Activated naive CD8-positive, alpha-beta T cell (primary cell): ENCODE results near the gene LRRIQ3.
"Not testable (repeated sequence)": the region's sequence is repeated elsewhere in the genome, so short reads cannot be mapped to it uniquely, and the experiment has no call there.

Experiments
- H3K27ac Mint-ChIP-seq: one replicate; pipeline ENCODE4 v1.8.0; 2021; ENCODE audit warnings: mixed read lengths
- H3K27me3 Mint-ChIP-seq: one replicate; pipeline ENCODE4 v1.8.0; 2021; ENCODE audit warnings: mixed read lengths
- H3K36me3 Mint-ChIP-seq: one replicate; pipeline ENCODE4 v1.8.0; 2021; ENCODE audit warnings: mixed read lengths
- H3K4me1 Mint-ChIP-seq: one replicate; pipeline ENCODE4 v1.8.0; 2021; ENCODE audit warnings: low read depth, mixed read lengths
- H3K4me3 Mint-ChIP-seq: one replicate; pipeline ENCODE4 v1.8.0; 2021; ENCODE audit warnings: mild to moderate bottlenecking, mixed read lengths
- H3K9me3 Mint-ChIP-seq: one replicate; pipeline ENCODE4 v1.8.0; 2021; ENCODE audit warnings: low read depth, mixed read lengths

LRRIQ3 gene

DNA sequence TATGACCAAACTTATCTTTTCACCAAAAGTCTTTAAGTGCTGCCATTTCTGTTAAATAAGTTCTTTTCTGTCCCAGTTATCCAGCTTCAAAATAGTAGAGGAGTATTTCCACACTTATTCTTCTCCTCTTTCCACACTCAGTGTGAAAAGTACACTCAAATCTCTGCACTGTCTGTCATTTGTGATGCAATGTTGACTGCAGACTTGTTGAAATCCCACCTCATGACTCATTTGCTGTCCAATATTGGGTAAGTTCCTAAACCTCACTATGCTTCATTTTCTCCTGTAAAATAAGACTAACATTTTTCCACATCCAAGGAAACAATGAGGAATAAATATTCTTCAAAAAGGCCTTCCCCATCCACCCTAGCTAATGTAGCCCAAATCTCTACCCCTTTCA is 17.5 kb downstream of the LRRIQ3 start:
- Mint-ChIP-seq H3K9me3 (peaks cover 2% of the 10 kb centered on the region), H3K27ac (no peak overlapping the region), H3K4me1 (no peaks in the 10 kb centered on the region), H3K27me3 (no peaks in the 10 kb centered on the region), H3K36me3 (peaks cover 14% of the 10 kb centered on the region), H3K4me3 (no peak overlapping the region)

DNA sequence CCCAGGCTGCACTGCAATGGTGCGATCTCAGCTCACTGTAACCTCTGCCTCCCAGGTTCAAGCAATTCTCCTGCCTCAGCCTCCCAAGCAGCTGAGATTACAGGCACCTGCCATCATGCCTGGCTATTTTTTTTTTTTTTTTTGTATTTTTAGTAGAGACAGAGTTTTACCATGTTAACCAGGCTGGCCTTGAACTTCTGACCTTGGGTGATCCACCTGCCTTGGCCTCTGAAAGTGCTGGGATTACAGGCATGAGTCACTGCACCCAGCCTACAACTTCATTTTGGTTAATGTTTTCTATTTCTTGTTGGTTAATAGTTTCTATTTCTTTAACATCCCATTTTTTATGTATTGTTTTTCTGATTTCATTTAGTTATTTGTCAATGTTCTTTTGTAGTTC is 23.6 kb downstream of the LRRIQ3 start:
- H3K4me1 Mint-ChIP-seq, H3K4me3 Mint-ChIP-seq, H3K36me3 Mint-ChIP-seq, H3K27ac Mint-ChIP-seq, H3K27me3 Mint-ChIP-seq: not testable (repeated sequence)
- H3K9me3 Mint-ChIP-seq, result peaks cover 36% of the 10 kb centered on the region

DNA sequence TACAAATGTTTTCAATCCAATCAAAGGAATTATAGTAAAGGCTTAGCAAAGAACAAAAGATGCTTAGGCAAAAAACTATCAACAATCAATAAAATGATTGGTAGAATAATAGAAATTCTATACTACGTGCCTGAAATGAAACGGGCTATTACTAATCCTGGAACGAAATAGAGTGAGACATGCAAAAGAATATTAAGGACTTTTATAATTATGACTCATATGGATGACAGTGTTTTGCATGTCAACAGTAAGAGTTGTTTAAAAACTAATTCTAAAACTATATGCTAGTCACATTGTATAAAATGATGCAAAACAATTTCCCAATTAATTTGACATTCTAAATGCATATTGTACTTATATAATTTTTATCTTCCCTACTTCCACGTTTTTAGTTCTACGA is 35.6 kb downstream of the LRRIQ3 start:
- Mint-ChIP-seq H3K27me3 (no peaks in the 10 kb centered on the region), H3K9me3 (peaks cover 14% of the 10 kb centered on the region), H3K36me3 (no peaks in the 10 kb centered on the region), H3K27ac (no peak overlapping the region), H3K4me3 (no peak overlapping the region), H3K4me1 (no peaks in the 10 kb centered on the region)

DNA sequence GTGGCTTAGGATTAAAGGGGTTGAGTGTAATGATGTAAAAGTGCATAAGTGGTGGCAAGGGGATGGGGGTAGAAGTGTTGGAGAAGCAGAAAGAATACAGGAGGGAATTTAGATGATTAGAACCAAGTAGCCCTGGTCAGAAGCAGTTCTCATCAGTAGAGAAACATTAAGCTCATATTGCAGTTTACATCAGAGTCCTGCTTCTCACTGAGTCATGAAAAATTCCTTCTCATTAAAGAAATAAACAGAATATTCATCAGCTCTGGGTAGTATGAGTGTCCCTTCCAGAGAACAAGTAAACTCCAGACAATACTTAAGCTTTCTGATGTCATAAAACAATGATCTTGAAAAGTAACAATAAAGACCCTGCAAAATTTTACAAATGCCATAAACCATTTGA is 36.5 kb downstream of the LRRIQ3 start:
- no peaks in the 10 kb centered on the region for H3K27me3 Mint-ChIP-seq

DNA sequence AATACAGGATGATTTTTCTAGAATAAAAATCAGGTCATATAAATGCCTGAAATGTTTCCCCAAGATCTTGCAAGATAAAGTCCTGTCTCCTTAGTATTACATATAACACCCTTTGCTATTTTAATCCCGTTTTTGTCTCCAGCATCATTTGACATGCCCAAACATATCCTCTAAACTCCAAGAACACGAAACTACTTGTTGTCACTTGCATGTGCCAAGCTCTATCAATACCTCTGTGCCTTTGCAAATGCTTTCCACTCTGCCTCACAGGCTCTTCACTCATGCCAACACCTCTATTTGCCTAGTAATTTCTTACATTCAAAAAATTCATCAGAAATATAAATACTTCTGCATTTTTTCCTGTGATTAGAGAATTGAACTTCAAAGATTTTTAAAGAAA is 37.9 kb downstream of the LRRIQ3 start:
- H3K27me3 Mint-ChIP-seq, result no peaks in the 10 kb centered on the region
- H3K4me1 Mint-ChIP-seq, result no peaks in the 10 kb centered on the region
- no peak overlapping the region for H3K4me3 Mint-ChIP-seq
- no peaks in the 10 kb centered on the region for H3K36me3 Mint-ChIP-seq
- no peaks in the 10 kb centered on the region for H3K9me3 Mint-ChIP-seq
- no peak overlapping the region for H3K27ac Mint-ChIP-seq

More for the DNA sequence above, 36.5 kb downstream of the LRRIQ3 start:
- no peak overlapping the region for H3K27ac Mint-ChIP-seq
- H3K9me3 Mint-ChIP-seq, result peaks cover 9% of the 10 kb centered on the region
- no peaks in the 10 kb centered on the region for H3K36me3 Mint-ChIP-seq
- H3K4me1 Mint-ChIP-seq, result no peaks in the 10 kb centered on the region
- no peak overlapping the region for H3K4me3 Mint-ChIP-seq

DNA sequence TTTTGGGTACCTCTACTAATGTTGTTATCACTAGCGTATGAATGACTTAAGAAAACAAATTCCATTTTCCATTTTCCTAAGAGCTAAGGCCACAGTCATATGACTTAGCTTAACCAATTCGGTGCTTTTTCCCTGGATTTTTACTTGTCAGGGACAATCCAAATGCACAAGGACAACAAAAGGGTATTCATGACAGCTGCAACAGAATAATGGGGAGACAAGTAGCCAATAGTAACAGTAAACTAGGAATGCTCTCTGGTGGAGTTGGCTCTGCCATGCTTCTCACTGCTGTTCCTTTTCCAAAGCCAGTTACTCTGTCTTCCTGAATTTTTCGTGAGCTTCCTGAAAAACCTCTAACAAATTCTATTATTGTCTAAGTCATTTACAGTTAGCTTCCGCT is 52.9 kb downstream of the LRRIQ3 start:
- H3K9me3 Mint-ChIP-seq, result no peaks in the 10 kb centered on the region

DNA sequence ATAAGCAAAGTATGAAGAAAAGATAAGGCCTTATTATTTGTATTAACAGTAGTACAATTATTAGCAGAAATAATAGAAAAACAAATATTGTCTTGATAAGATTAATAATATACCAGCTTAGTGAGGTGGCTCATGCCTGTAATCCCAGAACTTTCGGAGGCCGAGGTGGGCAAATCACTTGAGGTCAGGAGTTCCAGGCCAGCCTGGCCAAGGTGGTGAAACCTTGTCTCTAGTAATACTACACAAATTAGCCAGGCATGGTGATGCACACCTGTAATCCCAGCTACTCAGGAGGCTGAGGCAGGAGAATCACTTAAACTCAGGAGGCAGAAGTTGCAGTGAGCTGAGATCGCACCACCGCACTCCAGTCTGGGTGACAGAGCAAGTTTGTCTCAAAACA is 80.6 kb downstream of the LRRIQ3 start:
- H3K36me3 Mint-ChIP-seq, H3K27me3 Mint-ChIP-seq, H3K27ac Mint-ChIP-seq, H3K4me3 Mint-ChIP-seq, H3K9me3 Mint-ChIP-seq, H3K4me1 Mint-ChIP-seq: not testable (repeated sequence)

More for the DNA sequence above, 52.9 kb downstream of the LRRIQ3 start:
- H3K27ac Mint-ChIP-seq, result no peak overlapping the region
- no peaks in the 10 kb centered on the region for H3K4me1 Mint-ChIP-seq
- H3K4me3 Mint-ChIP-seq, result no peak overlapping the region
- H3K27me3 Mint-ChIP-seq, result no peaks in the 10 kb centered on the region
- no peaks in the 10 kb centered on the region for H3K36me3 Mint-ChIP-seq

DNA sequence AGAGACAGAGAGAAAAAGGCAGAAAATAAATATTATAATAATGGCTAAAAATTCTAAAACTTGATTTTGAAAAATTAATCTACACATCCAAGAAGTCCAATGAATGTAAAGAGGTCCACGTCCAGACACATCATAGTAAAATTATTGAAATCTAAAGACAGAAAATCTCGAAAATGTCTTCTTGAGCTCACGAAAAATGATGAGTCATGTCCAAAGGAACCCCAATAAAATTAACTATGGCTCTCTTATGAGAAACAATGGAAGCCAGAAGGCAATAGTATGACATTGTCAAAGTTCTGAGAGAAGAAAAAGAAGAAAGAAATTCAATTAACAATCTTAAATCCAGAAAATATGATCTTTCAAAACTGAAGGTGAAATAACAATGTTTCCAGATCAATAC is 84.6 kb downstream of the LRRIQ3 start:
- no peak overlapping the region for H3K27ac Mint-ChIP-seq
- H3K4me3 Mint-ChIP-seq, result no peak overlapping the region
- H3K9me3 Mint-ChIP-seq, result no peaks in the 10 kb centered on the region
- no peaks in the 10 kb centered on the region for H3K4me1 Mint-ChIP-seq
- H3K27me3 Mint-ChIP-seq, result no peaks in the 10 kb centered on the region
- no peaks in the 10 kb centered on the region for H3K36me3 Mint-ChIP-seq

DNA sequence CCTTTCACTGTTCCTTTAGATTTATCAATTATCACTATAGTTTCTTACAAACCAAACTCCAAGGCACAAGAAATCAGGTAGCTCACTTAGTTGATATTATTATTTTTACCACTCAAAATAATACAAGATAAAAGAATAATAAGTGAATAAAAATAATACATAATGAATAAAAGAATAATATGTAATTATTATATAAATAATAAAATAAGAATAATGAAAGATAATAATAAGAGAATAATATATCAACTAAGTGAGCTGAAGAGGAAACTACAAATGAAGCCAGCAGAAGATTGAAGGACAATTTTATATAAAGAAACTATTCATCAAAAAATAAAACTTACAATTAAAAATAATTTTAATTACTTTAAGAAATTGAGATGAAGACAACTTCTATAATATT is 90.6 kb downstream of the LRRIQ3 start:
- H3K4me3 Mint-ChIP-seq, result no peak overlapping the region
- no peaks in the 10 kb centered on the region for H3K27me3 Mint-ChIP-seq
- H3K36me3 Mint-ChIP-seq, result no peaks in the 10 kb centered on the region
- peaks cover 3% of the 10 kb centered on the region for H3K9me3 Mint-ChIP-seq
- no peak overlapping the region for H3K27ac Mint-ChIP-seq
- H3K4me1 Mint-ChIP-seq, result no peaks in the 10 kb centered on the region

DNA sequence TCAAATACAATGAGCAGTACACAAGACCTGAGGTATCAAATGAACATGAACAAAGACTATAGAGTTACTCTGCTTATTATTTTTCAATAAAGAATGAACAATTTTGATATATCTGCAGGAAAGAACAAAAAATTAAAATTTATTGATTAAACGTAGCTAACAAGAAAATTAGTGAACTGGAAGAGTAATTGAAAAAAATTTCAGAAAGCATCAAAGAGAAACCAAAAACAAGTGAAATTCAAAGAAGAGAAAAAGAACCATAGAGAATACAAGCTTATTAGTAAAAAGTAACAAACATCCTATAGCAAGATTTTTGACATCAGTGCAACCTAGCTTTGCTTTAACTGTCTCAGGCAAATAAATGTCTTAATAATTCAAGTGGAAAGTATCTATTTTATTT is 106.6 kb downstream of the LRRIQ3 start:
- peaks cover 16% of the 10 kb centered on the region for H3K9me3 Mint-ChIP-seq
- no peak overlapping the region for H3K27ac Mint-ChIP-seq
- H3K36me3 Mint-ChIP-seq, result peaks cover 2% of the 10 kb centered on the region
- H3K27me3 Mint-ChIP-seq, result no peaks in the 10 kb centered on the region
- H3K4me3 Mint-ChIP-seq, result no peak overlapping the region
- no peaks in the 10 kb centered on the region for H3K4me1 Mint-ChIP-seq

DNA sequence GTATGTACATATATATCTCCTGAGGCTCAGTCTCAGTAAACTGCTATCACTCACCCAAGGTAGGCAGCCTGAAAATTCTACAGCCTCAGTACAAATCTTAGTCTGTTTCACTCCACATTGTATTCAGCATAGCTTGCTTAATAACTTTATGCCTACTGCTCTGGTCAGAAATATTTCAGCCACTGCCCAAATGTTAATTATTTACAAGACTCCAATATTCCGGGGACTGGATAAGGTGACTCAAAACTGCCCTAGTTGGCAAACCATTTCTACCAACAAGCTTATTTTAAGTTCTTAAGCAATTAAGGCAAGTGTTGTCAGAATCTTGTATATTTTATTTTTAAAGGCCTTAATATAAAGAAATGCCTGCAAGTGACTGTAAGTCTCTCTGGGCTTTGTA is 114.8 kb downstream of the LRRIQ3 start:
- no peaks in the 10 kb centered on the region for H3K36me3 Mint-ChIP-seq
- H3K27ac Mint-ChIP-seq, result no peak overlapping the region
- H3K9me3 Mint-ChIP-seq, result no peaks in the 10 kb centered on the region
- no peaks in the 10 kb centered on the region for H3K27me3 Mint-ChIP-seq
- H3K4me1 Mint-ChIP-seq, result no peaks in the 10 kb centered on the region
- H3K4me3 Mint-ChIP-seq, result no peak overlapping the region

DNA sequence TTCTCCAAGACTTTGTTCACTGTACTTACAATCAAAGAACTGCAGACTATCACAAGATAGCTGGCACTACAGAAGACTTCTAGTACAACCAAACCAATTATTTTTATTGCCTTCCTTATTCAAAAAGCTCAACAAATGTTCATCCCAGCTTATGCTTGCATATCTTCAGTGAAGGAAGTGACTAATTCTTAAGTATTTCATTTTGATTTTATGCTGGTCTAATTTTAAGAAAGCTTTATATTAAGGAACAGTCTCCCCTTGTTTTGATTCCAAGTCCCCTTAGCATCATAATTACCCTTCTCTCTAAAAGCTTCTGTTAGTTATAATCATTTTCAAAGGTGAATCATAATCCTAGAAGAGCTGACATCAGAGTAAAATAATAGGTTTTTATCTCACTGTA is 132.9 kb downstream of the LRRIQ3 start:
- no peak overlapping the region for H3K27ac Mint-ChIP-seq
- H3K36me3 Mint-ChIP-seq, result no peaks in the 10 kb centered on the region
- H3K9me3 Mint-ChIP-seq, result peaks cover 12% of the 10 kb centered on the region
- H3K4me3 Mint-ChIP-seq, result no peak overlapping the region
- H3K4me1 Mint-ChIP-seq, result no peaks in the 10 kb centered on the region
- H3K27me3 Mint-ChIP-seq, result no peaks in the 10 kb centered on the region

DNA sequence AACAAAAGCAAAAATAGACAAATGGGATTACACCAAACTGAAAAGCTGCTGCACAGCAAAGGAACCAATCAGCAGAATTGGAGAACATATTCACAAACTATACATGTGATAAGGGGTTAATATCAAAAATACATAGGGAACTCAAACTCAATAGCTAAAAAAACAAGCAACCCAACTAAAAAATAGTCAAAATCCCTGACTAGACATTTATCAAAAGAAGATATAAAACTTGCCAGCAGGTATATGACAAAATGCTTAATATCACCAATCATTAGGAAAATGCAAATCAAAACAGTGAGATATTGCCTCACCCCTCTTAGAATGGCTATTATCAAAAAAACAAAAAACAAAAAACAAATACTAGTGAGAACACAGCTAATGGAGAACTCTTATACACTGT is 140.3 kb downstream of the LRRIQ3 start:
- Mint-ChIP-seq H3K4me1 (no peaks in the 10 kb centered on the region), H3K4me3 (no peak overlapping the region), H3K27me3 (no peaks in the 10 kb centered on the region), H3K27ac (no peak overlapping the region), H3K36me3 (no peaks in the 10 kb centered on the region), H3K9me3 (peaks cover 11% of the 10 kb centered on the region)

DNA sequence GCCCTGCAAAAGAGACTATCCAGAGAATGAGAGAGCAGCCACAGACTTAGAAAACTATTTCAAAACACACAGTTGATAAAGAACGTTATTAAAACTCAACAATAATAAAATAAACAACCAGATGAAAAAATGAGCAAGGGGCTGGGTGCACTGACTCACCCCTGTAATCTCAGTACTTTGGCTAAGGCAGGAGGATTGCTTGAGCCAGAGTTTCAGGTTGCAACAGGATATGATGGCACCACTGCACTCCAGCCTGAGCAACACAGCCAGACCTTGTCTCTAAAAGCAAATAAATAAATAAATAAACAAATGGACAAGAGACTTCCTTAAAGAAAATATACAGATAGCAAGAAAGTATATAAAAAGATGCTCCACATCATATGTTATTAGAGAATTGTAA is 144.6 kb downstream of the LRRIQ3 start:
- Mint-ChIP-seq H3K36me3 (no peaks in the 10 kb centered on the region), H3K4me3 (no peak overlapping the region), H3K9me3 (no peaks in the 10 kb centered on the region), H3K27me3 (no peaks in the 10 kb centered on the region), H3K4me1 (no peaks in the 10 kb centered on the region), H3K27ac (no peak overlapping the region)

DNA sequence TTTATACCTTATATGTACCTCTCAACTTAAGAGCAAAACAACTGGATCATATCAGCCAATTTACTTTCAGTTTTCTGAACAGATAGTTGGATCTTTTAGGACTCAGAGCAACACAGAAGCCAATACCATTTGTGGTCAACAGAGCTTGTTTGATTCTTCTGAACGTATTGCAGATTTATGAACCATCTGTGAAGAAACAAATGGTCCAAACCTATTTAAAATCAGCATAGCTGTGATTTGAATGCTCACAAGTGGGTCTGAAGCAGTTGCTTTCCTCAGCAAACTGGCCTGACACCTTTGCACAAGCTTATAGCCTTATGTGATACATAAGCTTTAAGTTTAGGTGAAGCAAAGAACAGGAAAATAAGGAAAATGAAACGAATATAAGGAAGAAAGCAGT is 147.6 kb downstream of the LRRIQ3 start:
- Mint-ChIP-seq H3K36me3 (no peaks in the 10 kb centered on the region), H3K4me3 (no peak overlapping the region), H3K27ac (no peak overlapping the region), H3K9me3 (no peaks in the 10 kb centered on the region), H3K4me1 (no peaks in the 10 kb centered on the region), H3K27me3 (no peaks in the 10 kb centered on the region)

DNA sequence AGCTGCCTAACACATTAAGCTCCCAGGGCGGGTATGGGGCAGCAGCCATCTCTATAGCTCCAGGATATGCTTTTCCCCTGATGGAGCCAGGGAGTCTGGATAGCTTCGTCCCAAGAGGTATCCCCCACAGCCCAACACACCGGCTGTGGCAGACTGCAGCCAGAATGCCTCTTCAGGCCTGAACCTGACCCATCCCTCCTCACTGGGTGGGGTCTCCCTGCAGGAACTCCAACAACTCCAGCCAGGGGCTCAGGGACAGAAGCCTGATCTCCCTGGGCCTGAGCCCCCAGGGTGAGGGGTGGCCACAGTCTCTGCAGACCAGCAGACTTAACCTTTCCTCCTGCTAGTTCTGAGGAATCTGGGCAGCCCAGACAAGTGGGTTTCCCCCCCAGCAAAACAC is 159.9 kb downstream of the LRRIQ3 start:
- Mint-ChIP-seq H3K27me3 (no peaks in the 10 kb centered on the region), H3K27ac (no peak overlapping the region), H3K4me1 (no peaks in the 10 kb centered on the region), H3K36me3 (no peaks in the 10 kb centered on the region), H3K4me3 (no peak overlapping the region), H3K9me3 (peaks cover 17% of the 10 kb centered on the region)

DNA sequence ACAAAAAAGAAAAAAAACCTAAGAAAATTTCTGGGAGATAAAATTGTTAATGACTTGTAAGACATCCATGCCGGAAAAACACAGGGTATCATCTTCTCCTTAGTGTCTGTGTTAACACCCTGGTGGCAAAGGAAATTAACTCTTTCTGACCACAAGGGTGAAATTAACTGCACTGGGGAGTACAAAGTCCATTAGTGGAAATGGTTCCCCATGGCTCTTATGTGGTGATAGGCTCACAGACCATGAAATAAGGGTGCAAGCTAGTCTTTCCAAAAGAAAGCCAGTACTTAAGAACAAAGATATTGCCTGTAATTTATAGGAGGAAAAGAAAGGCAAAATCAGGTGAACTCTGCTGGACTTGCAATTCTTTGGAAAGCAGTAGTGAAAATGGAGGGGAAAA is 185.4 kb downstream of the LRRIQ3 start:
- no peak overlapping the region for H3K4me3 Mint-ChIP-seq
- no peaks in the 10 kb centered on the region for H3K36me3 Mint-ChIP-seq
- peaks cover 4% of the 10 kb centered on the region for H3K27me3 Mint-ChIP-seq
- peaks cover 3% of the 10 kb centered on the region for H3K4me1 Mint-ChIP-seq
- no peak overlapping the region for H3K27ac Mint-ChIP-seq
- no peaks in the 10 kb centered on the region for H3K9me3 Mint-ChIP-seq
